ENCODE measurements around the gene NRXN3.
"Not testable (repeated sequence)": the region's sequence is repeated elsewhere in the genome, so short reads cannot be mapped to it uniquely, and the experiment has no call there.

Gene NRXN3

DNA sequence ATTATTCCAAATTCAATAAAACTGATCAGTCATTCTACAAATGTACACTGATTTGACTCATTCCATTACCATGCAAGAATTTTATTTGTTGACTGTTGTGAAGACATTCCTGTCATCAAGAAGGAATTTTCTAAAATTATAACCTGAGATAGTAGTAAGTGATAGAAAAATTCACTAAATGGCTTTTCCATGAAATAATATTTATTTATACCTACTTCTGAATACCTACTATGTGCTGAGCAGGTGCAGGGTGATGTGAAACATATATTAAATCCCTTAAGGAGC lies 841.7 kb downstream of the NRXN3 start:
- no peak for DNase-seq (ENCODE audit: low read depth)

DNA sequence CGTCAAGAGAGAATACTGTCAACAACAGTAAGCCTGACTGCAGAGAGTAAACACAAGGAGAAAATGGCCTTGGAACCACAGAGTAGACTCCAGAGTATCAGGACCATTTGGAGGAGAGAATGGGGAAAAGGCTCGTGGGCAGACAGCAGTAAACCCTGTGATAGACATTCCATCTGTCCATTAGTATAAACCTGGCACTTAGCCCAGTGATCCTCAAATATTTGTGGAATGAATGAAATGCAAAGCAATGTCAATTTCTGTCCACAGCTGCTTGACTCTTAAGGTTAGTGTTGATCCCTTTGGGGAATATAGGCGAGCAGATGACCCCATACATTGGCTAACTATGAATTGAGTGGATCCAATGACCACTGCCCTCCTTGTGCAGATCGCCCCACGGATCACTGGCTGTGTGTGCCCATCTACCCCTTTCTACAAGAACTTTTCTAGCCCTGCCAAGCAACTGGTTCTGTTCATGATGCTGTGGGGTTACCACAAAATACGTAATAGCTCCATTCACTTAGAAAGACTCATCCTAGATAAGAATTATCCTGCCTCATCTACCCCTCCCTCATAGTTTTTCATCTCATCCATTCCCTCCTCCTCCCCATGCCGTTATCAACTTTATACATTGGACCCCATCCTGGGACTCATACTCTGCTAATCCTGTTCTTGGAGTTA lies 846.8 kb downstream of the NRXN3 start:
- no peak for DNase-seq (ENCODE audit: low read depth)

DNA sequence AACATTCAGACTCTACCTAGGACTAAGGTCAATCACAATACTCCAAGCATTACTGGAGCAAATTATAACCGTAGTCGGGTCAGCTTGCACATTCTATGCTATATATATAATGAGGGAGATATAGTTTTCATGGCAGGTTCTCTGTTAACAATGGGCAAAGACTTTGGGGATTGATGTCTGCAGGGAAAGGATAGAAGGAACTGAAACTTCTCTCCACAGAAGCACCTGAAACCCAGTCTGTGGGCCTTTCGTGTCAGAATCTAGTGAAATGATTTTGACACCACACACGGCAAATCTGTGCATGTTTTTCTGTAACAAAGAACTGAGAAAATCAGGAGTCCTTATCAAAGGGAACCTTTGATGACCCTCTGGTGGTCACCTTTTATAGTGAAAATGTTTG lies 847.4 kb downstream of the NRXN3 start:
- no peak for DNase-seq (ENCODE audit: low read depth)

DNA sequence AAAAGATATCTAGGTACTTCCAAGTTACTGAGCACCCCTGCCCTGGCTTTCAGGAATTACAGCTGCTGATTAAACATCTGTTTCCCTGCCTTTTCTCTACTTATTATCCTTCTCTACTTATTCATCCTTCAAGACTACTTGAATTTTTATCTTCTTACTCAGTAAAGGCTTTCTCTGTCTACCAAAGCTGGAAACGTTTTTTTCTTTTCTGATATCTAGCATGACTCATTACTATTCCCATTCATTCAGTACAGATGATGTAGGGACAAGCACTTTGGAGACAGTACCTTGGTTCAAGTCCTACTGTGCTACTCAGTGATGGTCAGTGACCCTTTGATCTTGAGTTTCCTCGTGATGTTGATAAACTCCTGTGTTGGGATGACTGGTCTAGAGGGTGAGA lies 848.7 kb downstream of the NRXN3 start:
- DNase-seq (ENCODE audit: low read depth): no peak

DNA sequence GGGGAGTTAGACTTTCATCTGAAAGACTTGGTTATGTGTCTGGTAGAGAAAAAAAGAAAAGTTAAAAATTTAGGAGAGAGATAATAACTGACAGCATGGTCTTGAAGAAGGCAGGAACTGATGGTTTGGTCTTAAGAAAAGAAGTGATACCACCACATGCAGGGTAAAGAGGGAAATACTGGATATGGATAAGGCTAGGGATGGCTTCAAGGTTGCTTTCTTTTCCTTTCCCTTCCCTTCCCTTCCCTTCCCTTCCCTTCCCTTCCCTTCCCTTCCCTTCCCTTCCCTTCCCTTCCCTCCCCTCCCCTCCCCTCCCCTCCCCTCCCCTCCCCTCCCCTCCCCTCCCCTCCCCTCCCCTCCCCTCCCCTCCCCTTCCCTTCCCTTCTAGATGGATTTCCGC lies 849.7 kb downstream of the NRXN3 start:
- DNase-seq (ENCODE audit: low read depth): not testable (repeated sequence)

DNA sequence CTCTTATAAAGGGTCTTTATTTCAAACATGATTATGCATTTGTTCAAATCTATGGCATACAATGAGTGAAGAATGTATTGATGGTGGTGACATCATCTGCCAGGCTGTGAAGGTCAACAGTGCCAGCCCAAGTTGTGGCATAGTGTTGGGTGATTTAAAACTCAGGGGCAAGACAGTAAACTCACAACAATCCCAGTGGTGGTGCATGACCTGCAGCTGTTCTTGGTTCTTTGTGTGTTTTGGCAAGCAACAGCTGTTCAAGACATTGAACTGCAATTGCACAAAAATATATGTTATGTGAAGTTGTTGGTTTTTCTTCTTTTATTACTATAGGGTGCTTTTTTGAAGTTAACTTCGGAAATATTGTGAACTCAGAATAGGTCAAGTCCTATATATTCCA lies 851.6 kb downstream of the NRXN3 start:
- no peak for DNase-seq (ENCODE audit: low read depth)

DNA sequence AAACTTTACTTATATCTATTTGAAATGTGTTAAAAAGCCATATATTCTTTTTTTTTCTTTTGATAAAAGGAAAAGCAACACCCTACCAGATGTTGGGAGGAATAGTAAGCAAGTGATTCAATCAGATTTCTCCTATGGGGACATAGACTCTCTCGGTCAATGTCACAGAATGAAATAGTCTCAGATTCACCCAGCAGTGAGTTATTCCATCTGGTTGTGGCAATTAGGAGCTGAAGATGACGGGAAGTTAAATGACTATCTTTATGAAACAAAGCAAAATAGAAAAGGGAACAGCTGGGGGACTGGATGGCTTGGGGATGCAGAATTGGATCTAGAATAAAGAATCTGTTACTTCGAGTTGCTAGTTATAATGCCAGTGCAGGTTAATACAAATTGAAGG lies 857.0 kb downstream of the NRXN3 start:
- DNase-seq (ENCODE audit: low read depth): no peak

DNA sequence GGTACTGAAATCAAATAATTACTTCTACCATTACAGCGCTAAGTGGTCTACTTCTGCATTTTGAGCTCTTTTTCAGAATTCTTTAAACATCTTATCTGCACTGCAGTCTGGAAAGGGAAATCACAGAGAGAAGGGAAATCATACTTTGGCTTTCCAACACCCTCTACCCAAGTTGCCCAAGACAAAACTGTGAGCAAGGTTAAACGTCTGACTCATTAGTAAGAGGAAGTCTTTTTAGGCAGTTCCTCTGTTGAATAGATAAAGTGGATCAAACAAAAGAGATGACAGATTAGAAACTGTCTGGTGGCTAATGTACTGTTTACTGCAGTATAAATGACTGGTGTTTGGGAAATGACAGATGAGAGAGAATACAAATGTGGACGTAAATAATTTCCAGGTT lies 858.1 kb downstream of the NRXN3 start:
- no peak for DNase-seq (ENCODE audit: low read depth)

DNA sequence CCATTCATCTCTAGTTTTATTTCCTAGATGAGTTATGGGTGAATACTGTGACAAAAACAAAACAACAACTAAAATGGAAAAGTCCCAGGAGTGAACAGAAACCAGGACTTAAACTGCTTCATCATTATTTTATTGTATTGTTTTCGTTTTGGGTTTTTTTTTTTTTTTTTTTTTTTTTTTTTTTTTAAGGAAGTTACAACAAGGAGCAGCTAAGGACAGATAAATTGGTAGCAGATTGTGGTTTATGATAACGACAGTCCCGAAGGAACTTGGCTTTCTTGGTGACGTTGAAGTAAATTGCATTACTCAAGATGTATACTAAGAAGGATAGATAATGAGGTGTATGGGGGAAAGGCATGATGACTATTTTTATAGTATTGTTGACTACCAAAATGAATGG lies 866.3 kb downstream of the NRXN3 start:
- DNase-seq (ENCODE audit: low read depth): no peak

DNA sequence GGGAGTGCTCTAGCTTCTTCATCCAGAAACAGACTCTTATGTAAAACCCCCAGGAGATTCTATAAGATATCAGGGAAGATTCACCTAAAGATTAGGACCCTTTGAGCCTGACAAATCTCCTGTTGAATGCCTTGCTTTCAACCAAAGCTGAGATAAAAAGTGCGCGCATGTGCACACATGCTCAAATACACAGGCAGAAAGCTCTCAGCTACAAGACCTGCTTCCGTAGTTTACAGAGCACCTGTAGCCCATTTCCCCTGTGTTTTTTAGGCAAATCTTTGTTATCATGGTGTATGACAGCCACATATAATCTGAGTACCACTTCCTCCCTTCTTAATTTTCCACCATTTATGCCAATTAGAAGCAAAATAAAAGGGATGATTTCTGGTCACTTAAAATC lies 866.9 kb downstream of the NRXN3 start:
- DNase-seq (ENCODE audit: low read depth): no peak

DNA sequence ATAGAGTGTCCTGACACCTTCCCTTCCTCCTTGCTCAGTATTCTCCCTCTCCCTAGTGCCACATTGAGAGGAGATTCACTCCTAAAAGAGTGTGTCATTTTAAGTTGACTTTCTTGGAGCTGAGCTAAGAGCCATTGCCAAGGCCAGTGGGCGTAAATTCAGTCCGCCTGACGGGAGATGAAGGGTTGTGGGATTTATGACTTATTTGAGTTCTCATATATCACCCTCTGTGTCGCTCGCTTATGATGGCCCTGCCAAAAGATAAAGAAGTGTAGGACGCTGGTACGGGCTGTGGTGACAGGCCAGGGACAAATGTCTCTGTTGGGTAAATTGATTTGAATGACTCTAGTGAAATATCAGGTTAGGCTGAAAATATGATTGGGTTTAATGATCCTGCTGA lies 867.4 kb downstream of the NRXN3 start:
- DNase-seq (ENCODE audit: low read depth): no peak

DNA sequence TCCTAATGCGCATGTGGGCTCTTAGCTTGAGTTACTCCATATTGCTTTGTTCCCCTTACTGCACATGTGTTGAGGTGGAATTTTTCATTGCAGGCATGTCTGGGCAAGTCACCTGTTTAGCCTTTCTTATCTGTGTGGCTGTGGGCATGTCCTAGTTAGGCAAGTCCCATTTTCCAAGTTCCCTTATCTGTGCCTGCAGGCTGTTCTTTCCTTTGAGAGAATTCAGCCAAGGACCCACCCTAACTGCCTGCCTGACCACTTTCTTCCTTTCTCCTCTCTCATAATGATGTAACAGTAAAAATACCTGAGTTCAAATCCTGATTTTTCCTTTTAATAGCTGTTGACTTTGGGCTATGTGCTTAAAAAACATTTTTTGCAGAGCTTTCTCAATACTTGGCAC lies 870.6 kb downstream of the NRXN3 start:
- no peak for DNase-seq (ENCODE audit: low read depth)

DNA sequence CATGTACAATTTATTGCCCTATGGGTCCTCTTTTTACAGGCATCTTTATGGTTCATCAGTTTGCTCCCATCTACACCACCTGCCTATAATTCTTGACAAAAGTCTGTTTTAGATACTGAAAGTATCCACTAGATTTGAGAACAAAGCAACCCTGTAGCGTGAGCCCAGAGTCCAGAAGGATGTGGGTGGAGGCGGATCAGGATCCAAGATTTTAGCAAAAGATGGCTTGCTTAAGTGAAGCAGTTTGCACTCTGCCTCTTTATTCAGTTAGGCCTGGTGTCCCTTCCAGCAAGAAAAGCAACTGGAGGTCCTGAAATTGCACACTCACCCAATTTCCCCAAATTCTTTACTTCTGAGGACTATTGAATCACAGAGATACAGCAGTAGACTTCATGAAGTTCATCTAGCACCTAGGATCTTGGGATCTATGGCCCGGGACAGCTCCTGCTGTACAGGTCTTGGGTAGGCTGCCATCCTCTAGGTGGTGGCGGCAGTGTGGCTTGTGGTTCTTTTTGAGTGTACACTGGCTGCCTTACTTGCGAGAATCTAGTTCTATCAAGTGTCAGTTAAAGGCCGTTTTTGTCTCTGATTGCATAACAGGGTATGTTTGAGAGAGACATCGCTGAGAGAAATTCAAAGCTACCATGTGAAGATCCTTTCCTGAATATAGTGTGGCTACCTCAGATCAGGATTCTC lies 873.2 kb downstream of the NRXN3 start:
- no peak for DNase-seq (ENCODE audit: low read depth)

DNA sequence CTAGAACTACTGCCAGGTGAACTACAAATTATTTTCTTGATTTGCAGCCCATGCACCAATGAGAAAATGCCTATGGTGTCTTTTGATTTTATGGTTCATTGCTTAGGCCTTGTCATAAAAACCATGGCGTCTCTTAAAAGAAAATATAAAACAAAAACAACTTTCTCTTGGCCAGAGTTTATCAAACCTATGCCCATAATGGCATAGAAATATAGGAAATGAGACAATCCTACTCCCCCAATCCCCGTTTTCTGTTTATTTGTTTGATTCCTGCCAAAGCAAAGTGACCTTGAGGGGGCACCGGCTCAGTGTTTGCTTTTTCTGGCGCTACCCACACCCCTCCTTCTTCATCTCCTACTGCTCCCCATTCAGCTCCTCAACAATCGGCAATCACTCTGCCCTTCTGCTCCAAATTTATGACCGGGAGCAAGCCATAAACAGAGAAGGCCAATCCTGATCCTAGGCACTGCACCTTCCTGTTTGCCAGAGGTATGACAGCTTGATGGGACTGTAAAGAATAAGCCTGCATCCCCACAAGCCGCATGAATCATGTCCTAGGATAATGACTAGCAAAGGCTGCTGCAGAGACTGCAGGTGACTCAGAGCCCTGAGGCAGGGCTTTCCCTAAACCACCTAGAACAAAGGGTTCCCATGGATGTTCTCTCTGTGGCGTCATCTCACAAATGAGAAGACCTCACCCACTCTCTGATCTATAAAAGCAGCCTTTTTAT lies 874.9 kb downstream of the NRXN3 start:
- DNase-seq (ENCODE audit: low read depth): no peak

DNA sequence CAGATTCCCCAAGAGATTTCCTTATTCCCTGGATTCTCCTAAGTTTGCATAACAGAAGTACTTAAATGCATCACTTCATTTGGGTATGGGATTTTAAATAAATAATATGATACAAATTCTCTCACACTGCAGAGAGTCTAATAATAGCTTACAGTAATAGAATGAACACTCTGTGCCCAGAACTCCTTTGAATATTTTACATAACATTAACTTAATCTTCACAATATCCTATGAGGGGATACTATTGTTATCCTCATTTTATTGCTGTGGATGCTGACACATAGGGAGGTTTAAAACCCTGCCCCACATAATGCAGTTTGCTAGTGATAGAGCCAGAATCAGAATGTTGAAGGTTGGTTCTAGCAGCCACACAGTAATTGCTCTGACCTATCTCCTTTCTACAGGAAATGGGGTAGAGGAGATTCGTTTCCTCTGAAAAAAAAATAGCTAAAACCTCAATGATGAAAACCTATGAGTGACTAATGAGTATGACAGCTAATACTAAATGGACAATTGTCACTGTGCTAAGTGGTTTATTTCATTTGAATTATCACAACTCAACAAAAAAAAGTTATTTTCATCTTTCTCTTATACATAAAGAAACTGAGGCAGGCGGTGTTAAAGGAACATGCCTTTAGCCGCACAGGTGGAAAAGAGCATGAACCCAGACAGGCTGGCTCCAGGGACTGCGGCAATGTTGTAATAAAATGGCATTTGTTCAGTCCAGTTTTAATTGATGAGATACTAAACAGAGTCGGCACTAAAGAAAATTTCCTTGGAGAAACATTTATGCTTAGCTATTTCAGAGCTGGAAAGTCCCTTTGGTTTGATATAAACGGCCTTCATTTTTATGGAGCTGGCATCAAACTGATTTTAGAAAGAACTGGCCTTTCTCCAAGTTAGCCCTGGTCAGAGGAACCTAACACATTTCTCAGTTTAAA lies 880.9 kb downstream of the NRXN3 start:
- DNase-seq (ENCODE audit: low read depth): no peak

DNA sequence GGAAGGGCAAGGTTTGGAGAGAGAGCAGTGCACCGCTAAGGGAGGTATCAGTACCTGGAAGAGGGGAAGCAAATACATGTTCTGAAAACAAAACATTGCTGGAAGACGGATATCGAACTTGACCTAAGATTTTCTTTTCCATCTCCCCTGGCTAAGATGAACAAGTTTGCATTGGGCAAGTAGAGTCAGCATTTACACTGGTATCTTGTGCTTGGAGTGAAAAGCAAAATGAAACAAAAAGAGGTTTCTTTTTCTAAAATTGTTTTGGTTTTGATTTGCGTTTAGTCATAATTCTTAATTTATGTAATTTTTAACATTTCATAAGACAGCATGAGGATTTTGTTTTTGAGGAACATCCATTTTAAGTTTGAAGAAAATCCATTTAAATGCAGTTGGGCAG lies 881.6 kb downstream of the NRXN3 start:
- DNase-seq (ENCODE audit: low read depth): no peak

DNA sequence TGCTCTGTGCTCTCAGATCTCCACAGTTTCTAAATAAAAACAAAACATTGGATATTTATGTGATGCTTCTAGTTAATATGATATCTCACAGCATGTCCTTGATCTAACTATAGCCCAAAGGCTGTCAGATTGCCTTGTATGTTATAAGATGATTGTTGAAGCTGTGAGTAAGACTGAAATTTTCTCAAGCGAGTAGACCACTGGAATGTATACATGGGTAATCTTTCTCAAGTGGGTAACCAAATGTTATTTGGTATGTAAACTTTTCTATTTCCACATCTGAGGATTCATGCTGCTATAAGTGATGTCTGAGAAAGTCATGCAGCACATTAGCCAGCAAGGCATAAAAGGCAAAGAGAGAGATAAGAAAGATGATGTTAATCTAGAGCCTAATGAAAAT lies 886.7 kb downstream of the NRXN3 start:
- DNase-seq (ENCODE audit: low read depth): no peak

DNA sequence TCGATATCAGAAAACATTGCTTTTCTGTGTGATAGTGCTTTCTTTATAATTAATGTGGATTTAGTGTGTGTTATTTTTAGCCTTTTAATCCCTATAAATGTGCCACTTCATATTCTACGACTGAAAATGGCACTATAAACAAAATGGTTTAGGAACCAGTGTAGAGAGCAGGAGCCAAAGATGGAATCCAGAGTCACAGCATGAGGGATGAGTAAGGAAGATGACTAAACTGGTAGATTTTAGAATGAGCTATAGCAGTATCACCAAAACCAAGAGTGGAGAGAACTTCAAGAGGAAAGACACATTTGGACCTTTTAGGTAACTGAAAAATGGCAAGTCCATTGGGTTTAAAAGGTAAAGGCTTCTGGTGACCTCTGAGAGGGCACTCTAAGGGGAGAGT lies 887.2 kb downstream of the NRXN3 start:
- DNase-seq (ENCODE audit: low read depth): no peak

DNA sequence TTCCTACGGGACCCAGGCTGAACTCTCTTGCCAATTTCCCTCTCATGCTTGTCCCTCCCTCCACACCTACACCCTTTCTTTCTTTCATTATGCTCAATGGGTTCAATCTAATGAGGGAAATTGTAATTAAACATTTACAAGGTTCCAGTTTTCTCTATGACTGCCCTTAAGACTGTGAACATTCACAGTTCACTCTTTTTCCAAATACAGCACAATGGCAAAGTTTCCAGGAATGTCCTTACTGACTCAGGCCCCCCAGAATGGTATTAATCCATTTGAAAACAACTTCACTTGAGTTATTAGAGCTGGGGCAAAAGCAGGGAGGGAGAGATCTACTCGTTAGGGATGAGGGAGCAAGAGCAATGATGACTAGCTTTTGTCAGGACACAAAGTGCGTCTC lies 892.1 kb downstream of the NRXN3 start:
- no peak for DNase-seq (ENCODE audit: low read depth)

DNA sequence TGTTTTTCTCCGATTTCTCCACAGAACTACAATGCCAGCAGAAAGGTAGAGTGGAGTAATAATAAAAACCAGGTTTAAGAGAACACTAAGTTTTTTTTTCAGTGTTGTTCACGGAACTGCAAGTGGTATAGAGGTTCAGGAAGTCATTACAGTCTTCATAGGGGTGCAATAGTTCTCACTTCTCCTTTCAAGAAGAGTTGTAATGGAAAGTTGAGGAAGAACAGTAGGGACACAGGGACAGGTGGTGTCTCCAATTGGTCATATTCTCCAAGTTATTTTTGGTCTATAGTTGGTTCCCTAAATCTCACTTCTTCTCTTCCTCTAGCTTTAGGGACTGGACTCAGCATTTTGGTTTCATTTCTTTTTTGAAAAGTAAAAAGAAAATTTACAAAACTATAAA lies 894.0 kb downstream of the NRXN3 start:
- DNase-seq (ENCODE audit: low read depth): no peak

DNA sequence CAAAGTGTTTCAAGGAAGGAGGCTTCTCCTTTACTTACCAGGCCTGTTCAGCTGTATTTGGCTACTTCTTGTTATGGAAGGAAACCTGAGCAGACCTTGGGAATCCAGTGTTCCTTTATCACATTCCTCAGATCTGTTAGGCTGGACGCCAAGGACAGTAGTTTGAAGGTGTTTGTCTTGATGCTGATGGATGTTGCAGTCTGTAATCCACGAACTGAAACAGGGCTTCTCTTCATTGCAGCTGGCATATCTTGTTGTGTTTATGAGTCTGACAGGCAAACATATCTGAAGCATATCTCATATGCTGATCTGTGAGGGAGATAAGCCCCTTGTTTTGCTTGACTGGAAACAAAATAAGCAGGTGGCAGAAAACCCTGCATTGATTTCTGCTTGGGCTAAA lies 904.3 kb downstream of the NRXN3 start:
- no peak for DNase-seq (ENCODE audit: low read depth)

DNA sequence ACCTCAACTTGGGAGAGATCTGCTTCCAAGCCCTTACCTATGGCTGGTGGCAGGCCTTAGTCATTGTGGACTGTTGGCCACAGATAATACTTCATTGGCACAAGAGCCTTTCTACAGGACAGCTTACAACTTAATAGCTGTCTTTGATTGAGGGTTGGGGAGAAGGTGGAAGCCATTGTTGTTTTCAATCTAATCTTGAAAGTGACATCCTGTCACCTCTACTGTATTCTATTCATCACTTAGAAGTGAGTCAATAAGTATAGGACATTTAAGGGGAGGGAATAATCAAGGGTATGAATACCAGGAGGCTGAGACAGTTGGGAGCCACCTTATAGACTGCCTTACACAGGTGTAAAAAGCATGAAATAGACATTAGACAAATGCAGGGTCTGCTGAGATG lies 906.3 kb downstream of the NRXN3 start:
- DNase-seq (ENCODE audit: low read depth): no peak

DNA sequence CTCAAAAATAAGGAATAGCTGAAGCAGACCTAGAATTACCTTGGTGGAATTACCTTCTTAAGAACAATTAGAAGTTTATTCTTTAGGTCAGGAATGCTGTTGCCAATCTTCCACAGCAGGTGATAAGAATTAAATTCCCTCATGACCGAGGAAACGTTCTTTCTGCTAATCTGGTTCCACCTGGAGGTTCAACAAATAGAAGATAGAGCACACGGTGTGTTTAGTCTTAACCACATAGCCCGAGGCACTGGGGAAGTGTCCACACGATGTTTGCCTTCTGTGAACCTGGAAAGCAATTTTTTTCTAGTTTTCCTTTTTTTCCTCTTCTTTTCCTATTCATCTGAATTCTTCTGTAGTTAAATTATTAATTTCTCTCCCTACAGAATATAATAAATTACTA lies 906.9 kb downstream of the NRXN3 start:
- no peak for DNase-seq (ENCODE audit: low read depth)

All from activated gamma-delta T cell treated with anti-CD3 and anti-CD28 coated beads, Interleukin-2, amount 50 U/mL, for 16 hours (primary cell).